ENCODE data around the gene WBP2. TPM values are rescaled to one million over a fixed set of nuclear protein-coding genes. Genes with fewer than 3 reads are reported as not detected.
A peak's percentile ranks its signal among the peaks of the same experiment; 100 is the strongest.

Gene WBP2
- total RNA-seq, 1 experiment from 2014 or later, result 132 TPM

GRCh38 chr17:75843577-75844529 is 11.3 kb downstream of the WBP2 start, which contains the start of gene UNC13D (continued):
- TF ChIP-seq, protein P1, sequence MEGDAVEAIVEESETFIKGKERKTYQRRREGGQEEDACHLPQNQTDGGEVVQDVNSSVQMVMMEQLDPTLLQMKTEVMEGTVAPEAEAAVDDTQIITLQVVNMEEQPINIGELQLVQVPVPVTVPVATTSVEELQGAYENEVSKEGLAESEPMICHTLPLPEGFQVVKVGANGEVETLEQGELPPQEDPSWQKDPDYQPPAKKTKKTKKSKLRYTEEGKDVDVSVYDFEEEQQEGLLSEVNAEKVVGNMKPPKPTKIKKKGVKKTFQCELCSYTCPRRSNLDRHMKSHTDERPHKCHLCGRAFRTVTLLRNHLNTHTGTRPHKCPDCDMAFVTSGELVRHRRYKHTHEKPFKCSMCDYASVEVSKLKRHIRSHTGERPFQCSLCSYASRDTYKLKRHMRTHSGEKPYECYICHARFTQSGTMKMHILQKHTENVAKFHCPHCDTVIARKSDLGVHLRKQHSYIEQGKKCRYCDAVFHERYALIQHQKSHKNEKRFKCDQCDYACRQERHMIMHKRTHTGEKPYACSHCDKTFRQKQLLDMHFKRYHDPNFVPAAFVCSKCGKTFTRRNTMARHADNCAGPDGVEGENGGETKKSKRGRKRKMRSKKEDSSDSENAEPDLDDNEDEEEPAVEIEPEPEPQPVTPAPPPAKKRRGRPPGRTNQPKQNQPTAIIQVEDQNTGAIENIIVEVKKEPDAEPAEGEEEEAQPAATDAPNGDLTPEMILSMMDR (IDR thresholded peaks at IDR 0.05 in 2 of 3, conservative IDR thresholded peaks at IDR 0.05 in 1 of 3; ENCODE audit: borderline replicate concordance in 1 of 3, insufficient read depth in 1 of 3, low read depth in 2 of 3, low read length in 2 of 3), result no peak
- no peak for TF ChIP-seq CBX3 (IDR thresholded peaks at IDR 0.05; ENCODE audit: low read depth)

GRCh38 chr17:75842963-75843576 is 12.1 kb downstream of the WBP2 start:
- Histone ChIP-seq H3K27ac (ENCODE audit: low read depth, low read length) (peak overlapping the region; percentile 14; the same call in 1 of the 2 replicates), H3K36me3 (ENCODE audit: control insufficient read depth in 1 of 2, insufficient read depth in 2 of 2, low read length in 2 of 2) (peaks cover 16% of the 10 kb centered on the region in 2 experiments; a peak in 3 of 4 replicates), H3K79me2 (ENCODE audit: insufficient read depth, low read length) (no peaks in the 10 kb centered on the region), H2AFZ (ENCODE audit: low read depth, low read length, poor library complexity, severe bottlenecking) (no peak overlapping the region), H3K9me3 (ENCODE audit: control insufficient read depth in 1 of 2, insufficient read depth in 1 of 2, low read depth in 1 of 2, low read length in 2 of 2) (no peaks in the 10 kb centered on the region), H4K20me1 (ENCODE audit: insufficient read depth) (no peaks in the 10 kb centered on the region), H3K4me2 (ENCODE audit: low read length) (peak overlapping the region; percentile 99; the same call in 1 of the 2 replicates), H3K4me3 (replicated peaks in 1 of 2; ENCODE audit: low read depth in 1 of 2, low read length in 2 of 2) (no peak overlapping the region), H3K9ac (ENCODE audit: low read length) (0 out of 2 replicates have a peak overlapping the region, but pooled peaks have one; percentile 86), H3K27me3 (ENCODE audit: insufficient read depth, low read length) (no peaks in the 10 kb centered on the region), H3K9me2 (ENCODE audit: insufficient read depth) (no peaks in the 10 kb centered on the region), H3K4me1 (ENCODE audit: control insufficient read depth in 1 of 2, insufficient read depth in 2 of 2, low read length in 2 of 2) (peaks cover 33 to 55% of the 10 kb centered on the region in 2 experiments)
- ChIA-PET CTCF (no interaction called here), POLR2A (no interaction called here), RAD21 (ENCODE audit: low non-redundant PET in 1 of 2, low total read pairs in 2 of 2, uncharacterized antibody in 2 of 2, unreplicated experiment in 2 of 2) (no interaction called here)
- BruUV-seq (replicated peaks), result no TSS peak
- ATAC-seq (no peak), DNase-seq (ENCODE audit: low read depth, low spot score) (no peak)
- intact Hi-C loops (cut with micrococcal nuclease), result no loop called here
- TF ChIP-seq ELF1 (IDR thresholded peaks at IDR 0.05; ENCODE audit: borderline replicate concordance, low read depth) (no peak), SIN3A (IDR thresholded peaks at IDR 0.05; ENCODE audit: low read depth) (no peak), TCF7L2 (IDR thresholded peaks at IDR 0.05; ENCODE audit: borderline replicate concordance, extremely low read depth, insufficient read depth, insufficient read length) (no peak), ZFX (IDR thresholded peaks at IDR 0.05) (no peak), SP1 (IDR thresholded peaks at IDR 0.05; ENCODE audit: low read depth) (no peak)

Measured in HCT116 (cell line).